PC-9 (cell line): ENCODE results near the gene GOLGA3. TPM values are rescaled to one million over a fixed set of nuclear protein-coding genes. Genes with fewer than 3 reads are reported as not detected.
"Not testable (repeated sequence)": the region's sequence is repeated elsewhere in the genome, so short reads cannot be mapped to it uniquely, and the experiment has no call there.

Experiments
- BruUV-seq: library from RNA; stranded (reverse); fragments of 400-500 nt; replicated peaks from 2 replicates; lab custom pipeline; 2021; lab: Mats Ljungman, UMichigan
- CTCF ChIA-PET: fragments of 300-600 bp; sonication (Branson Sonifier 250); formaldehyde crosslinking; loops from one replicate; lab custom pipeline; 2022; ENCODE audit warnings: antibody characterized with exemption; lab: Charles Lee
- POLR2A ChIA-PET: fragments of 300-600 bp; sonication (Branson Sonifier 250); formaldehyde crosslinking; loops from one replicate; lab custom pipeline; 2022; ENCODE audit warnings: antibody characterized with exemption; ENCODE audit not compliant: unreplicated experiment; lab: Charles Lee
- DNase-seq, 2 experiments: peaks; one replicate each; pipeline versions ENCODE4 v3.0.0 to v3.0.0-alpha.2; 2015 to 2022; ENCODE audit warnings: mixed read lengths in 1 of 2
- H2AFZ ChIP-seq: fragments of 200-600 bp; sonication (generic); 2 replicates; pipeline ENCODE4 v1.8.1; 2017; ENCODE audit warnings: antibody characterized with exemption
- H3F3A ChIP-seq: fragments of 200-600 bp; sonication (generic); 2 replicates; pipeline ENCODE4 v1.8.1; 2017; ENCODE audit warnings: antibody characterized with exemption, mild to moderate bottlenecking, low read depth; ENCODE audit not compliant: insufficient read depth
- H3K27ac ChIP-seq: fragments of 200-600 bp; sonication (generic); 2 replicates; pipeline ENCODE4 v1.6.1; 2016; ENCODE audit warnings: mixed run types
- H3K27me3 ChIP-seq: fragments of 200-600 bp; sonication (generic); 2 replicates; pipeline ENCODE4 v1.6.1; 2016; ENCODE audit warnings: low read depth, mixed run types; ENCODE audit not compliant: insufficient read depth
- H3K36me3 ChIP-seq: fragments of 200-600 bp; sonication (generic); 2 replicates; pipeline ENCODE4 v1.6.1; 2016; ENCODE audit warnings: low read depth, mixed run types
- H3K4me1 ChIP-seq: fragments of 200-600 bp; sonication (generic); replicated peaks from 2 replicates; pipeline ENCODE4 v1.6.1; 2016; ENCODE audit warnings: mixed run types; ENCODE audit not compliant: insufficient read depth
- H3K4me2 ChIP-seq: fragments of 200-600 bp; sonication (generic); 2 replicates; pipeline ENCODE4 v1.6.1; 2017; ENCODE audit warnings: mixed run types
- H3K4me3 ChIP-seq: fragments of 200-600 bp; sonication (generic); 2 replicates; pipeline ENCODE4 v1.6.1; 2016; ENCODE audit warnings: mixed run types
- H3K79me2 ChIP-seq: fragments of 200-600 bp; sonication (generic); 2 replicates; pipeline ENCODE4 v1.6.1; 2017; ENCODE audit warnings: low read depth, mixed run types
- H3K9me2 ChIP-seq: fragments of 200-600 bp; sonication (generic); 2 replicates; pipeline ENCODE4 v1.8.1; 2017; ENCODE audit warnings: mild to moderate bottlenecking; ENCODE audit not compliant: insufficient read depth
- H3K9me3 ChIP-seq: fragments of 200-600 bp; sonication (generic); 2 replicates; pipeline ENCODE4 v1.8.1; 2016; ENCODE audit warnings: low read depth; ENCODE audit not compliant: insufficient read depth
- H4K20me1 ChIP-seq: fragments of 200-600 bp; sonication (generic); 2 replicates; pipeline ENCODE4 v1.8.1; 2017; ENCODE audit not compliant: insufficient read depth
- CTCF ChIP-seq: fragments of 200-600 bp; sonication (generic); conservative IDR thresholded peaks from 2 replicates; pipeline ENCODE4 v1.6.1; 2017; ENCODE audit warnings: mixed run types, antibody characterized with exemption, mild to moderate bottlenecking, moderate library complexity
- EZH2 ChIP-seq: fragments of 200-600 bp; sonication (generic); IDR thresholded peaks from 2 replicates; pipeline ENCODE4 v1.8.0; 2017; ENCODE audit warnings: antibody characterized with exemption, low read depth
- intact Hi-C: fragments of 100-400 bp; cut with micrococcal nuclease; formaldehyde crosslinking; loops from one replicate; pipeline ENCODE4 v1.10.0; 2022; ENCODE audit not compliant: unreplicated experiment
- total RNA-seq: library from RNA; stranded (reverse); gene quantifications from 2 replicates; pipeline ENCODE4 v1.2.3, GENCODE V29; 2021

Gene GOLGA3
- total RNA-seq, 1 experiment from 2014 or later = 69.3 TPM

DNA sequence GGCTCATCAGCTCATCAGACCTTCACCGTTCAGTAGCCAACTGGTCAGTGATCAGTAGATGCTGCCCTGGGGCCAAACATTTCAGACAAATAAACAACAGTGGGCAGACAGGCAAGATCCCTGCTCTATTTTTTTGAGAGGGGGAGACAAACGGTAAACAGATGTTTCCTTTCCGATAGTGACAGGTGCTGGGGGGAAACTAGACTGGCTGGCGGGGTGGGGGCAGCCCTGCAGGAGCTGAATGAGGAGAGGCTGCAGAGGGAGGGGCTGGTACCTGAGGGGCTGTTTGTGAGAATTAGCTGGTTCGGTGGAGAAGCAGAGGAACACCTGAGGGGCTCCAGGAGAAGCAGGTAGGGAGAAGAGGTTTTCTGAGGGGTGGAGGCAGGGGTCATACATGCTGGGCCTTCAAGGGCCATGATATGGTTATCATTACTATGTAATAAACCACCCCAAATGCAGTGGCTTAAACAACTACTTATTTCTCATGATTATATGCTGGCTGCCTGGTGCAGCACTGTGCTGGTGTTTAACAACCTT is 8.2 kb upstream of the GOLGA3 start:
- Histone ChIP-seq H3K9me3 (no peaks in the 10 kb centered on the region), H3K9me2 (no peaks in the 10 kb centered on the region), H3K27ac (no peak overlapping the region), H3K4me3 (no peak overlapping the region), H3F3A (no peaks in the 10 kb centered on the region), H4K20me1 (no peaks in the 10 kb centered on the region), H3K4me2 (no peak overlapping the region), H2AFZ (no peak overlapping the region), H3K79me2 (no peaks in the 10 kb centered on the region), H3K27me3 (no peaks in the 10 kb centered on the region), H3K4me1 (no peaks in the 10 kb centered on the region), H3K36me3 (no peaks in the 10 kb centered on the region)
- intact Hi-C loops = no loop called here
- CTCF ChIA-PET = no interaction called here
- DNase-seq = no peak
- BruUV-seq = no TSS peak
- no peak for TF ChIP-seq EZH2
- TF ChIP-seq CTCF = no peak
- POLR2A ChIA-PET = no interaction called here

GRCh38 chr12:132836230-132836629 is 7.6 kb upstream of the GOLGA3 start:
- H4K20me1 ChIP-seq, POLR2A ChIA-PET, H2AFZ ChIP-seq, H3K4me2 ChIP-seq, H3K27me3 ChIP-seq, CTCF ChIA-PET, H3F3A ChIP-seq, H3K4me3 ChIP-seq, H3K9me2 ChIP-seq, intact Hi-C loops, BruUV-seq, H3K27ac ChIP-seq, H3K79me2 ChIP-seq, H3K36me3 ChIP-seq, H3K9me3 ChIP-seq, DNase-seq, H3K4me1 ChIP-seq: not testable (repeated sequence)

- Histone ChIP-seq H3K9me2 (no peaks in the 10 kb centered on the region), H3K4me3 (no peak overlapping the region), H3K4me1 (no peaks in the 10 kb centered on the region), H3K36me3 (no peaks in the 10 kb centered on the region), H3K27ac (no peak overlapping the region), H2AFZ (no peak overlapping the region), H3K27me3 (no peaks in the 10 kb centered on the region), H3K79me2 (no peaks in the 10 kb centered on the region), H4K20me1 (no peaks in the 10 kb centered on the region), H3F3A (no peaks in the 10 kb centered on the region), H3K4me2 (no peak overlapping the region), H3K9me3 (no peaks in the 10 kb centered on the region)
- ChIA-PET POLR2A (no interaction called here), CTCF (no interaction called here)
- intact Hi-C loops = no loop called here
- no TSS peak for BruUV-seq
- DNase-seq = no peak
- TF ChIP-seq EZH2 (no peak), CTCF (no peak)
Observed at GRCh38 chr12:132835076-132836025, 6.7 kb upstream of the GOLGA3 start.
